HG03442 (cell line): ENCODE results near the gene KAT5.
"Not testable (repeated sequence)": the region's sequence is repeated elsewhere in the genome, so short reads cannot be mapped to it uniquely, and the experiment has no call there.

Experiments
- ATAC-seq: cut with Tn5 transposase; IDR thresholded peaks from one replicate; pipeline ENCODE4 v1.9.1; 2021; ENCODE audit warnings: mild to moderate bottlenecking, moderate library complexity; ENCODE audit not compliant: unreplicated experiment

KAT5 gene

GRCh38 chr11:65708451-65708850, 3.6 kb upstream of the KAT5 start:
- no peak for ATAC-seq

- no peak for ATAC-seq
These were observed 2.4 kb upstream of the KAT5 start for GRCh38 chr11:65709661-65710060.

DNA sequence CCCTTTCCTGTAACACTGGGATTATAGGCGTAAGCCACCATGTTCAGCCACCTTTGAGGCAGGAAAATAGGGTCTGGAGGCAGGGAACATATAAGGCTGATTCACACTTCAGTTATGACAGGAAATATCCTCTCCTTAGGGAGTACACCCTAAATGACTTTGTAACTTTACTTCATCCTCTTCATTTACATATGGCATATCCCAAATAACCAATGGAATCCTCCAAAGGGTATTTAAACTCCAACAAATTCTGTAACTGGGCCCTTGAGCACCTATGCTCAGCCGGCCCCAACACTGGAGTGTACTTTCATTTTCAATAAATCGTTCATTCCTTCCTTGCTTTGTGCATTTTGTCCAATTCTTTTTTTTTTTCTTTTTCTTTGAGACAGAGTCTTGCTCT, 1.6 kb upstream of the KAT5 start:
- ATAC-seq: no peak

DNA sequence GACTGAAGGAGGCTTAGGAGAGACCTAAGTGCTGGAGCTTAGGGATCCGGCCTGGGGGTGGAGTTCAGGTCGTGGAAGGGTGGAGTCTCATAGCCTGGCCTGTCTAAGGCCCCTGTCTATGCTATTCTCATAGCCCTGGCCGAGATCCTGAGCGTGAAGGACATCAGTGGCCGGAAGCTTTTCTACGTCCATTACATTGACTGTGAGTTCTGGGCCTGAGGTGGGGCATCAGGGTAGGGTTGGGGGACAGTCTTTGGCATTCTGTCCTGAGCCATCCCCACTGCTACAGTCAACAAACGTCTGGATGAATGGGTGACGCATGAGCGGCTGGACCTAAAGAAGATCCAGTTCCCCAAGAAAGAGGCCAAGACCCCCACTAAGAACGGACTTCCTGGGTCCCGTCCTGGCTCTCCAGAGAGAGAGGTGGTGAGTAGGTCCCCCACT, 603 bp downstream of the KAT5 start:
- ATAC-seq: no peak

DNA sequence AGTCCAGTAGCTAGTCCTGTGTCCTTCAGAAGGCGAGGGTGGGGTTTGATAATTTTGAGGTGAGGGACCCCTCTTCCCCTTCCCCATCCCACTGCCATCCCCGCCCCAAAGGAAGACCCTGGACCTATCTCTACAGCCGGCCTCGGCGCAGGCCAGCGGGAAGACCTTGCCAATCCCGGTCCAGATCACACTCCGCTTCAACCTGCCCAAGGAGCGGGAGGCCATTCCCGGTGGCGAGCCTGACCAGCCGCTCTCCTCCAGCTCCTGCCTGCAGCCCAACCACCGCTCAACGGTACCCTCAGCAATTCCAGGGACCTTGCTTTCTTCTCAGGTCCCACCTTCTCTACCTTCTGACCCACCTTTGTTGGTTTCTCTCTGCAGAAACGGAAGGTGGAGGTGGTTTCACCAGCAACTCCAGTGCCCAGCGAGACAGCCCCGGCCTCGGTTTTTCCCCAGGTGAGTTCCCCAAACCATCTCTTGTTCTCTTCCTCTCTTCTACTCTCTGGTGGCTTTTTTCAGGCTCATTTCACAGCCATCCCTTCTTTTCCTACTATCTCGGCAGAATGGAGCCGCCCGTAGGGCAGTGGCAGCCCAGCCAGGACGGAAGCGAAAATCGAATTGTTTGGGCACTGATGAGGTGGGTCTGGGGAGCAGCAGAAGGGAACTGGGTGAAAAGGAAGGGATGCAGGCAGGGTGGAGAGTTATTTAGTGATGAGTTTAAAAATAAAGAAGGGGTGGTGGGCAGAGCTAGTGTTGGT, 1.3 kb downstream of the KAT5 start:
- ATAC-seq: no peak

- no peak for ATAC-seq
These were observed 2.4 kb downstream of the KAT5 start for GRCh38 chr11:65714433-65714832.

DNA sequence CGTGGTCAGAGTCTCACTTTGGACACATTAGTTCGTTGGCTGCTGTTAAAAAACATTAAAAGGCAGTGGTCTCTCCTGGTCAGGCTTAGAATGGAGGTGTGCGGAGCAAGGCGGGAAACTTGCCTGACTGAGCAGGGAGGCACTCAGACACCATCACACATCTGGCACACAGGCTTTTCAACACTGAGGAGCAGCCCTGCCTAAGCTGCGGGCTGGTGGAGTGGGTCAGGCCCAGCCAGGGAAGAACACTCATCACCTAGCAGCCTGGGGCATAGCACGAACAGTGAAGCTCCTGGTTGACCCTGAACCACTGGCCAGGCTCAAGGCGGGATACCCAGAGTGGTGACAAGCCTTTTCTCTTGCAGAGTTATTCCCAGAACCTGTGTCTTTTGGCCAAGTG, 4.2 kb downstream of the KAT5 start:
- no peak for ATAC-seq

DNA sequence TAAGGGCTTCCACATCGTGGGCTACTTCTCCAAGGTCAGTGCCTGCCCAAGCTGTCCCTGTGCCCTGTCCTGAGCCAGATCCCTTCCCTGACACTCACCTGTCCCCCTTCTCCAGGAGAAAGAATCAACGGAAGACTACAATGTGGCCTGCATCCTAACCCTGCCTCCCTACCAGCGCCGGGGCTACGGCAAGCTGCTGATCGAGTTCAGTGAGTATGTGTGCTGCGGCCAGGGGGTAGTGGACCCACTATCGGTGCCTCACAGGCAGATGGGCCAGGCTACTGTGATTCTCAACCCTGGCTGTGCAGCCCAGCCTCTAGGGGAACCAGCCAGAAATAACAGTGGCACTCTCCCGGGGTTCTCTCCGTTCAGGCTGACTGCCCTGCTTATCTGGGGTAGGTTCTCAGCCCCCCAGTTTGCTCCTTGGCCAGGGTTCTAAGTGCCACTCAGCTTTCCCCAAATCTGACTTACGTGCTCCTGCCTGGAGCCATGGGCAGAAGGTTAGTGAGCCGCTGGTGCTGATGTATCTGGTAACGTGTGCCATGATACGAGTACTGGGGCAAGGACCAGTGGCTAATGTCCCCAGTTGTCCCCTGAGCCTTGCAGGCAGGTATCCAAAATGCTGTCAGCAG, 4.8 kb downstream of the KAT5 start:
- ATAC-seq: no peak

GRCh38 chr11:65717906-65718305, 5.9 kb downstream of the KAT5 start:
- ATAC-seq: no peak

- no peak for ATAC-seq
These were observed 6.5 kb downstream of the KAT5 start for GRCh38 chr11:65718531-65718930.

- ATAC-seq: no peak
These were observed 7.0 kb downstream of the KAT5 start for GRCh38 chr11:65718964-65719492.

GRCh38 chr11:65719871-65720210, 7.8 kb downstream of the KAT5 start:
- ATAC-seq: peak; percentile 11

DNA sequence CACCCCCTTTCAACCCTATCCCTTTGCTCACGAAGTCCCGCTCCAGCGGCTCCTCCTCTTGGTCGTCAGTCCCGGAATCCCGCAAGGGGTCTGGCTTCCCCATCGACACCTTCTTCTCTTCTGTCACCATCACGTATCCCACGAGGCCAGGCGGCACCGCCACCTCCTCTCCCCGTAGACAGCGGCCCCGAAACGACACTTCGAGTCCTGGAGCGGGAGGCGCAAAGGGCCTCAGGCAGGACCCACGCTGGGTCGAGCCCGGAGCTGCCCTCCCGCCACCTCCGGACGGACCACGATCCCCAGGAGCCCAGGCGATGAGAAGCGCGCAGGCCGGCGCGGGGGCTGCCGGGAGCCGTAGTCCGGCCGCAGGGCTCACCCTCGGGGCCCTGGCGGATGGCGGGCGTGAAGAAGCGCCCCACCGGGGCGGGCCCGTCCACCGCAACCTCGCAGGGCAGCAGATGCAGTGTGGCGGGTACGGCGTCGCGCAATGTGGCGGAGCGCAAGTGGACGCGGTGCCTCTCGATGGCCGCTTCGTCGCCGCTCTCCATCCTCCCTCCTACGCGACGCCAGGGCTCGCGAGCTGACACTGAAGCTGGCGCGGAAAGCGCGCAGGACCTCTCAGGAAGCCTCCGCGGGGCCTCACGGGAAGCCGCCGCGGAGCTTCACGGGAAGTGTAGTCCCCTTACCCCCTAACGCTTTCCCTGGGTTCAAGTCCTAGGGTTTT, 8.3 kb downstream of the KAT5 start, which contains the start of gene RNASEH2C:
RNASEH2C (minus strand) TSS at position 588 of the 724 bp plus-strand sequence; CDS start at position 548, 40 bp downstream.
- peak; percentile 71 for ATAC-seq

DNA sequence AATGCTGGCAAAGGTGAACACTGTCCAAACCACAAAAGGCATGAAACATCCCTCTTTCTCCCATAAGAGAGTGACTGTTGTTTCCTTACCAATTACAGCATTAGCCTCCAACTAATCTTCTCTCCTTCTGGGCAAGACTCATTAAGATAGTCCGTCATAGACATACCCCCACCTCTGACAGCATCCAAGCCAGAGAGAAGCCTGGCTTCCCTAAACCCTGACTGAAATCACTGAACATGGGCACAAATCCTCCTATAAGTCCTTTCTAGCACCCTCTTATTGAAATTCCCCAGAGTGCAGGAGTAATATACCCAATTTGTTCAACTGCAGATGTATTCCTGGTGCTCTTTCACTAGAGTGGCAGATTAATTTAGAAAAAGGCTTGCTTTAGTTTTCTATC, 10.2 kb downstream of the KAT5 start:
- ATAC-seq: no peak

- no peak for ATAC-seq
These were observed 14.6 kb downstream of the KAT5 start for GRCh38 chr11:65726660-65727059.

DNA sequence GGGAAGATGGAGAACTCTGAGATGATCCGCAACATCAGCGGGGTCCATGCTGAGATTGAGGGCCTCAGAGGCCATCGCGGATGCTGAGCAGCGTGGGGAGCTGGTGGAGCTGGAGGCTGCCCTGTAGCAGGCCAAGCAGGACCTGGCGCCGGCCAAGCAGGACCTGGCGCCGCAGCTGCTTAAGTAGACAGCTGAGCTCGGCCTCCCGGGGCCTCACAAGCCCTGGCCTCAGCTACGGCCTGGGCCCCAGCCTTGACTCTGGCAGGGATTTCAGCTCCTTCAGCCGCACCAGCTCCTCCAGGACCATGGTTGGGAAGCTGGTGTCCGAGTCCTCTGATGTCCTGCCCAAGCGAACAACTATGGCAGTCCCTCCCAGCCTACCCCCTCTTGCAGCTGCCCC, 15.8 kb downstream of the KAT5 start:
- ATAC-seq: no peak

DNA sequence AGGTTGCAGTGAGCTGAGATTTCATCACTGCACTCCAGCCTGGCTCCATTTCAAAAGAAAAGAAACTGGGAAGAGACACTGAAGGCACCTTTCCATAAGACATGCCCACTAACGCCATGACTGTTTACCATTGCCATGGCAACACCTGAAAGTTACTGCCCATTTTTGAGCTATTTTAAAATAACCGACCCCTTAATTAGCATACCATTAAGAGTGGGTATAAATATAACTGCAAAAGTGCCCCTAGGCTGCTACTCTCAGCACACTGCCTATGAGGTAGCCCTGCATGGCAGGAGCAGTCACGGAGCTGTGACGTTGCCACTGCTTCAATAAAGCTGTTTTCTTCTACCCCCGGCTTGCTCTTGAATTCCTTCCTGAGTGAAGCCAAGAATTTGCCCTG, 18.4 kb downstream of the KAT5 start:
- no peak for ATAC-seq

GRCh38 chr11:65735111-65735510, 23.1 kb downstream of the KAT5 start:
- not testable (repeated sequence) for ATAC-seq

- ATAC-seq: no peak
These were observed 24.8 kb downstream of the KAT5 start for GRCh38 chr11:65736810-65737209.

GRCh38 chr11:65739022-65739421, 27.0 kb downstream of the KAT5 start:
- ATAC-seq: no peak

- no peak for ATAC-seq
These were observed 29.1 kb downstream of the KAT5 start for GRCh38 chr11:65741185-65741584.

DNA sequence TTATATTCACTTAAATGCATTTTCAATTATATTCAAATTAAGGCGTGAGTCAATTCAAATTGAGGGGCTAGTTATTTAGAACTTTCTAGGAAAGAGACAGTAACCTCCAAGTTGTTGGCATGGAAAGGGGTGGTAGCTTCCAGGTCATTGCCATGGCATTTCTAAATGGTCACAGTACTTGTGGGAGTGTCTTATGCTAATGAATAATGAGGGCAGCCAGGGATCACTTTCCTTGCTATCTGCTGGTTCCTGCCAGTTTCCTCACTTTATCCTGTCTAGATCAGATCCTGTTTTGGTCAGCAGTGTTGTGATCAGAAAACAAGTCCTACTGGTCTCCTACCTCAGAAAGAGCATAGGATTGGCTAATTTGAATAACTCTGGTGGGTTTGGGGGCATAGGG, 30.3 kb downstream of the KAT5 start:
- ATAC-seq: no peak
